HG02610 (cell line): ENCODE measurements around the gene FSIP1.

Experiments
- ATAC-seq: cut with Tn5 transposase; IDR thresholded peaks from one replicate; pipeline ENCODE4 v1.9.1; 2021; ENCODE audit warnings: mild to moderate bottlenecking, moderate library complexity; ENCODE audit not compliant: unreplicated experiment

The FSIP1 gene

DNA sequence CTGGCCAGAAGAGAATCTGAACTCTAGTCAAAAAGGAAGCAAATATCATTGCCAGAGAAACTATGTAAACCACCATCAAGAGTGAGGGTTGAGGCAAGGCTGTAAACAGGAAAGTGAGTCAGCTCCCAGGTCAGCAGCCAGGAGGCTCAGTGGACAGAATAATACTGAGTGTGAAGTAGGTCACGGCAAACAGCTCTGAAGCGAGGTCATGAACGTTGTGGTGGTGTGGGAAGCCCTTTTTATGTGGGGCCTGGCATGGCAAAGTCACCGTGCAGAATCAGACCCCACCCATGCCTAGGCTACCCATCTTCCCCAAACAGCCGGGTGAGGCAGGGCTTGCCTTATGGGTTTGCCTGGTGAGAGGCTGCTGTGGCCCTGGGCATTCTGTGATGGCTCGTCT, 157.8 kb downstream of the FSIP1 start:
- ATAC-seq: peak; percentile 43

DNA sequence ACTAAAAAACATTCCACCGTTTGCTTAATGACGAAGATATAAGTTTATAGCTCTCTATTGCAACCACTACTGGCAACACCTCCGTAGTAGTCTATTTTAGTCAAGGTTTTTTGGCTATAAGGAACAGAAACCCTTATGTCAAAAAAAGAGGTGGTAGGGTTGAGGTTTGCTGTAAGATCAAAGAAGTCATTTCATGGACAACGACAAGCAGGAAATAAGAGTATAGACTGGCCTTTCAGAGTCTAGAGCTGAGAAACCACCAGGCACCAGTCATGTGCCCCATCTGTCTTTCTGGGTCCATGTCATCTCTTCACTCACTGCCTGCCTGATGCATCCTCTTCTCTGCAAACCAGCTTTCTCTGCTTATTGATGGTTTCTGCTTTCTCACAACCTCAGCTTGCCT, 159.1 kb downstream of the FSIP1 start:
- peak; percentile 94 for ATAC-seq

DNA sequence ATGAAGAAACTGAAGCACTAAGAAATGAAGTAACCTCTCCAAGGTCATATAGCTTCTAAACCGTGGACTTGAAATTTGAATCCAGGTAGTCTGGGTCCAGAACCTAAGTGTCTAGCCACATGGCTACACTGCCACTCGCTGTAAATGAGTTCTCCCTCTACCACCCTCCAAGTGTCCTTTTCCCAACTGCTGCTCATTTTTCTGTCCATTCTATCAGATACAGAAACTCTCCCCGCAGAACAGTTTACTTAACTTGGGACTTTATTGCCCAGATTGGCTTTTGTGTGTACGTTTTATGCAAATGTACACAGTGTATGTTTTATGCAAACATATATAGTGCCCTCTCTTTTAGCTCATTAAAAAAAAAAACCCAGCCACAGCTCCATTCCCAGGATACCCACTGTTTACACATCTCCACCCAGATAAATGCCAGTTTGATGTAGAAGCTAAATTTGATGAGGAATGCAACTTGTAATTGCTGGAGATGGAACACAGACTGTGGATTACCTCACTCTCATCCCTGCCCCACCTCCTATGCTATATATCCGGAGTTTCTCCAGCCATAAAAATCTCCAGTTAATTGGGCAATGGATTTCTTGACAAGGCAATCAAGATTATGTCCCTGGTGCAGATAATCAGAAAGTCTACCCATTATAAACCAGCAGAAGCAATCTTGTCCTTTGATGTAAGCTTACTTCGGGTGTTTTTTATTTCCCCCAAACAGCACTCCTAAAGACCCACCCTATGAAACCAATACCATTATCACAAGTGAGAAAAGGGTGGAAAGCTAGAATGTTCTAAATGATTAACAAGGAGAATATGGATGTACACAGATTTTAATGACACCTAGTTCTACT, 159.8 kb downstream of the FSIP1 start:
- ATAC-seq: peak; percentile 4

DNA sequence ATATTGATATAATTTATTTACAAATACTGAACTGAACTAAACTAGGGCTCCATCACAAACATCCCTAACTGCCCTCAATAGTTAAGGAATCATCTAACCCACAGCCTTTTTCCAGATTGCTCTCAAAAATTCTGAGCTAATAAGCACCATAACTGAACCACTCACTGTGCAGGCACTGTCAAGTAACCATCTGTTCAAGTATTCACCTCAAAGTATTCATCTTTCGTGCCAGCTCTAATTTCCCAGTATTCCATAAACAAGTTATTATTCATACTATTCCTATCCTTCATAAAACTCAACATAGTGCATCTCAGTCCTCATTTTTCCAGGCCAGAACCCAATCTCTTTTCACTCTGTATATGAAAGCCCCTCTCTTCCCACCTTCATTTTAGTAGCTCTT, 160.7 kb downstream of the FSIP1 start:
- ATAC-seq: no peak

DNA sequence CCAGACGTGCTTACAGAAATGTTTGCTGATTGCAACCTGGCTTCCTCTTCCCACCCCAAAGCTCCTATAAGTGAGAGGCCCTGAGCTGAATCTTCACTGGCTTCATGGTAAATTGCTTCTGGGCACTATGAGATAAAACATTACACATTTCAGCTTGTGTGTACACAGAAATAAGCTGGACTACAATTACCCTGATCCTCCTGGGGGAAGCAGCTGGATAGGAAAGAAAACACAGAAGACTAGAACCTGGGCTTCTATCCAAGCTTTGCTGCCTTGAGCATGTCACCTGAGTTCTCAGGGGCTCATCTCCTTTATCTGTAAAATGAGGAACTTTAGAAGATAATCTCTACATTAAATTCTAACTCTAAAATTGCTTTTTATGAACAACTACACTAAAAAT, 161.4 kb downstream of the FSIP1 start:
- no peak for ATAC-seq

DNA sequence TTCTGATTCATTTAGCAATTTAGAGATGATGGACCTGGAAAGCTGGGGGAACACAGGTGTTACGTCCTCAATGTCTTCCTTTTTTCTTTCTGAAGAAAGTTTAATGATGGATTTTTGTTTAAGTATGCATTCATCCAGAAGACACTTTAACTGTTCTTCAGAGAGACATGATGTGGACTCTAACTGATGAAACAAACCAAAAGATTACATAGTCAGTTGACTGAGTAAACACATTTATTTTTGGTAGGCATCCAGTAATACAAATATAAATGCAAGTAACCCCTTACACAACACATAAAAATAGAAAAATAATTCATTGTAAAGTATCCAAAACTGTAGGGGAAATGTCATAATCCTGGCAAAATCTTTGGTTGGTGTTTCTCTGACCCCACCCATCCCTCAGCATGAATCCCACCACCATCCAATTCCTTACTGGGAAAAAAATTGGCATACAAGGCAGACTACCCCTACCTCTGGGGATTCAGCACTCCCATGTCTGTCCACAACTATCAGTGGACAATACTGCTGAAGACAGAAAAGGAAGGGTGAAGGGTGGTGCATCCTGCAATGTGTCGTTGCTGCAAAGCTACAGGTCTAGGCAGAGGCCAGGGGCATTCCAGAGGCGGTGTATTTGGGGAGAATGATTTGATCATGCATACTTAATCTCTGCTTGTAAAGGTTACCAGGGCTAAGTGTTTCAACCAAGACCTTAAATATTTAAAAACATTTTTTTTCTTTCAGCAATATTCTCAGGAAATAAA, 164.4 kb downstream of the FSIP1 start:
- no peak for ATAC-seq

DNA sequence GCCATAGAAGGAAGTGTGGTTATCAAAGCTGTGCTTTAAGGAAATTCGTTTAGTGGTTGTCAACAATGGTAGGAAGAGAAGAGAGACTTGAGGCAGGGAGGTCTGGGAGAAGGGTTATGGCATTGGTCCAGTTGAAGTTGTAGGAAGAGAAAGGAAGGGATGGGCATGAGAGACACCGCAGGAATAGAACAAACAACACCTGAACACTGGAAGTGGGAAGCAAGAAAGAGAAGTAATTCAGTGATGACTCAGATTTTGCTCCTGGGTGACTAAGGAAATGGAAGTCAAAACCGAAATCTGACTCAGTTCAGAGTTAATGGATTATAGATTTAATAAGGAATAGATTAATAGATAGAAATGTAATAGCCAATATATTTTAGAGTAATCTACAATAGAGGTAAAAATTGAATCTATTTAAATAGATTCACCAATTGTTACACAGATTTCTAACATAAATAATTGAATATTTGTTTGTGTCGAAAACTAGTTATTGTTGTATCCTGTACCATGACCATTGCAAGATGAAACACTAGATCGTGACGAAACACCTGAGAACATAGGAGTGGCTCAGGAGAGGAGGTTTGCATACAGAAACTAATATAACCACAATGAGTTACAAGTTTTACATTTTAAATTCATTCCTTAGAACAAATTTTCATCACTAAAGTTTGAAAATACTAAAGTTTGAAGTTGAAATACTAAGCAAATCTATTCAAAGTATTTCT, 165.7 kb downstream of the FSIP1 start:
- no peak for ATAC-seq

DNA sequence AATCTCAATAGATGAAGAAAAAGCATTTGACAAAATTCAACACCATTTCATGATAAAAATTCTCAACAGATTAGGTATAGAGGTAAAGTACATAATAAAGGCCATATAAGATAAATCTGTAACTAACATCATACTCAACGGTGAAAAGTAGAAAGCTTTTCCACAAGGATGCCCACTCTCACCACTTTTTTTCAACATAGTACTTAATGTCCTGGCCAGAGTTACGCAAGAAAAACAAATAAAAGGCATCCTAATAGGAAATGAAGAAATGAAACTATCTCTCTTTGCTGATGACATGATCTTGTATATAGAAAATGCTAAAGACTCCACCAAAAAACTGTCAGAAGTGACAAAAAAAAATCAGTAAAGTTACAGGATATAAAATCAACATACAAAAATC, 168.8 kb downstream of the FSIP1 start:
- ATAC-seq: no peak

DNA sequence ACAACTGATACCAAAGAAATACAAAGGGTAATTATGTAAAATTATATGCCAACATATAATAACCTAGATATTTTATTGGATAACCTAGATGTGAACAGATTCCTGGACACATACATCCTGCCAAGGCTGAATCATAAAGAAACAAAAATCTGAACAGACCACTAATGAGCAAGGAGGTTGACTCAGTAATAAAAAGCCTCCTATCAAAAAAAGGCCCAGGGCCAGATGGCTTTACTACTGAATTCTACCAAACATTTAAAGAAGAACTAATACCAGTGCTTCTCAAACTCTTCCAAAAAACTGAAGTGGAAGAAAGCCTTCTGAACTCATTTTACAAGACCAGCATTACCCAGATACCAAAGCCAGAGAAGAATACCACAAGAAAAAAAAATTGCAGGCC, 169.4 kb downstream of the FSIP1 start:
- ATAC-seq: no peak

DNA sequence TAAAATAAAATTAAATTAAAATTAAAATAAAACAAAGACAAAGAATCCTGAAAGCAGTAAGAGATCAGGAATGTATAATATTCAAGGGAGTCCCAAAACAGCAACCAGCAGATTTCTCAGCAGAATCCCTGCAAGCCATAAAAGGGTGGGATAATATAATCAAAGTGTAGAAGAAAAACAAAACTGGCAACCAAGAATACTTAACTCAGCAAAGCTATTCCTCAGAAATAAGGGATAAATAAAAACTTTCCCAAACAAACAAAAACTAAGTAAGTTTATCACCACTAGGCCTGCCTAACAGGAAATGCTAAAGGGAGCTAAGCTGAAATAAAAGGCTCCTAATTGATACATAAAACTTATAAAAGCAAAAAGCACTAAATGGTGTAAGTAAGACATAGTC, 172.0 kb downstream of the FSIP1 start:
- no peak for ATAC-seq

DNA sequence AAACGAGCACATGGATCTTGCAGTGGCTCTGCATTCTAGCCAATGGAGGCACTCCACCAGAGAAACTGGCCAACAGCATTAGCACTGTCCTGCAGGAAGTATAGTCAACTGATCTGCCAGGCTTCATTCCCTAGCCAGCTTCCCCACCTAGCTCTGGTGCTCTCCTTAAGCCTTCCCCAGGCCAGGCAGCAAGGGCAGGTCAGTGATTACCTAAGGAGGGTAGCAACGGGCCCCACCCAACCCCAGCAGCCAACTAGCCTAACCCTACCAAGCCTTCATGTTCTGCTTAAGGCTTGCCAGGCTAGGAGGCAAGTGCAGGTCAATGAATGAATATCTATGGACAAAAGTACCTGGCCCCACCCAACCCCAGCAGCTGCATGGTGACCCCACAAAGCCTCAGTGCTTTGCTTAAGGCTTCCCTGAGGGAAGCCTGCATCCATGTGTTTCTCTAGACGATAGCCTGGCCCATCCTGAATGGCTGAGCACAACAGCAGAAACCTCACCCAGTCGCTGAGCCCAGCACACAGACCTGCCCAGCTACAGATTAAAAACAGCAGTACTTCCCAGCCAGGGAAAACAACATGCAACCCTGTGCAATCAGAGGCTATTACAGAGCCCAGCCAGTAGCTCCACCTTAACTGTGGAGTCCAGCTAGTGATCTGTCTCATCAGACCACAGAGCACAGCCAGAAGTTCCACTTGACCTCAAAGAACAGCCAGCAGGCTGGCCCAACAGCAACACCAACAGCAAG, 173.3 kb downstream of the FSIP1 start:
- no peak for ATAC-seq

DNA sequence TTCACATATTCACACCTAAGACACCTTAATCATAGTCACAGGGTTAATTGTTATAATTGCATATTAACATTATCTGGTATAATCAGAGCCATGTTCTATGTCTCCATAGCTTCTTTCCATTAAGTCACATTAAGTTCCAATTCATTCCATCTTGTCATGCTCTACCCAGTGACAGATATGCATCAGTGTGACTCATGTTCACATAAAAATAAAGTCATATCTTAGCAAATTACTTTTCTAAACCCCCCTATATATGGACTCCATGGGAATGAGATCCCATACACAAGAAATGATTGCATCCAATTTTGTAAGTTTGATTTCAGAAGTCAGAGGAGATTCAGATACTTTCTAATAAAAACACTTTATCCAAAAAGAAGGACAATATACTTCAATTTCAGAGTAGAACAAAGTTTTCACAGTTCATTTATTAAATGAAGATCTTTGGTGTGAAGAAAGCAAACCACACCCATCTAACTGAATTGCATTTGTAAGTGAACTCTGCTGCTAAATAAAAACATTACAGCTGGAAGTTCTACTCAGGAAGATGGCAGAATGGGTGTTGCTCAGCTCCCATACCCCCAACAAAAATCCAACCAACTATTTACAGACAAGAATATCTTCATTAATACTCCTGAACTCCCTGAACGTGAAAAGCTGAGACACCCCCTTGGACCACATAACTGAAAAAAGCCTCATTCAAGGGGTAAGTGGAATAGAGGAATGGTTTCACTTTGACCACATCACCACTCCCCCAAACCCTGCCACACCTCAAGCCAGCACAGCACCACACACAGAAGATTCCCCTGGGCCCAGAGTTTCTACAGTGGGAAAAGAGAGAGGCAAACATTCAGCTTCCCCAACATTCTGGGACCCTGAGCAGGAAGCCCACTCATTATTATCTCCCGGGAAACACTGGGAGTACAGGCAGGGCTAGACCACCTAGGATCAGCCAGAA, 174.2 kb downstream of the FSIP1 start:
- ATAC-seq: no peak

DNA sequence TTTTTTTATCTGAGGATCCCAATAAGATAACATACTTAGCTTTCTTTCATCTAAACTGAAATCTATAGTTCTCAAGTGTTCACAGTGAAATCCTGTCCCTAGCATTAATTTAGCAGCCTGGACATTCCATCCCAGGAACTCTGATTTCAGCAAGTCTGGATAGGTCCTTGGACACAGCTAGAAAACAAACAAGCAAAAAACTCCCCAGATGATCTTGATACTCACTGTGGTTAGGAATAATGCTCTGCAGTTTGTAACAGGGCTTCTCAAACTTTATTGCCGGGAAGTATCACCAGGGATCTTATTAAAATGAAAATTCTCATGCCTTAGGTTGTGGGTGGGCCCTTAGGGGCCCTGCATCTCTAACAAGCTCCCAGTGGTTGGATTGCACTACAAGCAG, 177.5 kb downstream of the FSIP1 start:
- ATAC-seq: no peak

DNA sequence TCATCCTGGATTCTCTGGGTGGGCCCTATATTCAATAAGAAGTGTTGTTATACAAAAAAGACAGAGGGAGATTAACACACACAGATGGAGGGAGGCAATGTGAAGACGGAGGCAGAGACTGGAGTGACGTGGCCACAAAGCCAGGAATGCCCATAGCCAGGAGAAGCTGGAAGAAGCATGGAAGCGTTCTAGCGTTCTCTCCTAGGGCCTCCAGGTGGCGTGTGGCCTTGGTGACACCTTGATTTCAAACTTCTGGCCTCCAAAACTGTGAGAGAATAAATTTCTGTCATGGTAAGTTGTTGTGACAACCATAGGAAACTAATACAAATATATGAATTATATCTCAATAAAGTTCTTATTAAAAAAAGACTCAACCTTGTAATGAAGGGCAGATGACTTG, 180.5 kb downstream of the FSIP1 start:
- no peak for ATAC-seq

DNA sequence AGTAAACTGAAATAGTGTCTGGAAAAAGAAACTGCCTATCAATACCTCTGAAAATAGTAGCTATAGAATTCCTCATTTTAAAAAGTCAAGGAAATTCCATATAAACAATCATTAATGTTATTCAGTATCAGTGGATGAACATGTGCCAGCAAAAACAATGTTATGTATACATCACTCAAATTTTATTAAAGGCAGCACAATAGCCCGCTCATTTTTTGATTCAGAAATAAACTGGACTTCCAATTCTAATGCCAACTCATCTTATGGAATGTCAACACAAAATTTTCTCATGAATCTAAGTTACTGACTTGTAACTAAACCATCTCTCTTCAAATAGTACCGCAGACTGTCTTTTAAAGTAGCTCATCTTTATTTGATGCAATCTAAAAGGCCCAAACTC, 182.8 kb downstream of the FSIP1 start:
- ATAC-seq: no peak

DNA sequence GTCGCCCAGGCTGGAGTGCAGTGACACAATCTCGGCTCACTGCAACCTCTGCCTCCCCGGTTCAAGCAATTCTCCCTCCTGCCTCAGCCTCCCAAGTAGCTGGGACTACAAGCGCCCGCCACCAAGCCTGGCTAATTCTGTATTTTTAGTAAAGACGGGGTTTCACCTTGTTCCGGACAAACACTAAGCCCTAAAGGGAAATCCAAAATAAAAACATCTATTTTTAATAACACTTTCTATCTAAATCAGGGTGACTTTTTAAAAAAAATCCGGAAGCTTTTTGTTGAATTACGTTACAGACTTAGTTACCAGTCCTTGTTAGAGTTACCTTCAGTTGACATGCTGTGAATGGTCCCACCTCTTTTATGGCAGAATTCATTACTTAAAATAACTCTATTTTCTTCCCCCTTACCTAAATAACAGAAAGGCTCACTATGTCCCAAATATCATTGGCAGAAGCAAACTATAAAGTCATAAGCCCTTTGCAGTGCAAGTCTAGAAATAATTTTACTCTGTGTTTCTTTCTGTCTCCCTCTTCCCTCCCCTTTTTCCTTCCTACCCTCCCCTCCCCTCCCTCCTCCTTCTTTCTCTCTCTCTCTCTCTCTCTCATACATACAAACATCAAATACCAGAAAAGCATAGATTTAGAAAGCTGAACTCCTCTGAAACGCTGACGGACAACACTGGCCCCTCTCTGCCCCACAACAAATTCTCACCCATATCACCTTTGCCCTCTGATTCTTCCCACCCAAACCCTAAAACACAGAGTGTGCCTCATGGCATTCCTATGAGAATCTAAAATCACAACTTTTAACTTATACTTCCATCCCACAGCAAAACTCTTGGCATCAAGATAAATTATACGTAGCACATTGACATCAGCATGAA, 183.4 kb downstream of the FSIP1 start:
- ATAC-seq: no peak

DNA sequence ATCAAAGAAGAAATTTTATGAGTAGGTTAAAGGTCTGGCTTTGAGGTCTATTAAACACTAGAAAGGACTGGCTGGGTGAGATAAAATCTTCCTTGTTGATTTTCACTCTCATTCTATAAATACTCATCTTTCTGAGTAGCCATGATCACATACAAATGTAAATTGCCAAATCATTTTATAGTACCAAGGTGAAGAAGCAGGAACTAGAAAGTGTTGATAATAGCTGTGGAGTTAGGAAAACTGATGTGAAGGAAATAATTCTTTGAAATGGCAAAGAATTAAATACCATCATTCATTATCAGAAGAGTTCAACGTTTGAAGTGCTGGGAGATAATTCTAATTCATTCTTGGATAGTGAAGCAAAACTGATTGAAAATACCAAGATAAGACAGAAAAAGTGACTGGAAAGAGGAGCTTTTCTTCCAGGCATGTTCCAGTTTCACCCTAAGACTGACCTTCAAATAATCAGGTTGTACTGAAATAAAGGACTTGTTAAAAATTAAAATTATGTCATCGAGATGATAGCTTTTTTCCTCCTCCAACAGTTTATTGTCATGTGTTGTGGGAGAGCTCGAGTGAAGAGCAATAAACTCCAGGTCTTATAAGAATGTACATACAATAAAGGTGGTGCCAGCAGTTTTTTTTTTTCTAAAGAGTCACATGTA, 184.3 kb downstream of the FSIP1 start:
- ATAC-seq: no peak

DNA sequence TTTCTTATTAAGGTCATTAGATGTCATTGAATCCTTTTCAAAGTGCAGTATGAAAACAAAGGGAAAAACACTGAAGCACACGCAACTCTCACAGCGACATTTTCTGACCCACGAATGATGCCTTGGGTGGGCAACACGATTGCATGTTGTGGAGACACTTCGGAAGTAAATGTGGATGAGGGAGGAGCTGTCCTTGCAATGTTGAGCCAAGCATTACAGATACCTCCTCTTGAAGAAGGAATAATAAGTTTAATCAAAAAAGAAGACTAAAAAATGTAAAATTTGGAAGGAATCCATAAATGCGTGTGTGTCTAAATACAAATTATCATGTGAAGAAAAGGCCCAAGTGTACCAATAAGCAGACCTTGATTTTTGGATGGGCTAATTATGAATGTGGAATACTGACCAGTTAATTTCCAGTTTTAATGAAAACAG, 184.9 kb downstream of the FSIP1 start:
- ATAC-seq: no peak
